Nephron progenitor cell (in vitro differentiated cells): ENCODE measurements around the gene KLC1.
"Not testable (repeated sequence)": the region's sequence is repeated elsewhere in the genome, so short reads cannot be mapped to it uniquely, and the experiment has no call there.

Experiments used
- DNase-seq: peaks from one replicate; pipeline ENCODE4 v3.0.0; 2021
- H3K27ac Mint-ChIP-seq: 2 replicates; pipeline ENCODE4 v1.8.0; 2021; ENCODE audit warnings: mild to moderate bottlenecking, moderate library complexity, mixed read lengths
- H3K27me3 Mint-ChIP-seq: 2 replicates; pipeline ENCODE4 v1.8.0; 2021; ENCODE audit warnings: mild to moderate bottlenecking, low read depth, mixed read lengths; ENCODE audit not compliant: poor library complexity
- H3K36me3 Mint-ChIP-seq: 2 replicates; pipeline ENCODE4 v1.8.0; 2021; ENCODE audit warnings: low read depth, mixed read lengths
- H3K4me1 Mint-ChIP-seq: 2 replicates; pipeline ENCODE4 v1.8.0; 2021; ENCODE audit warnings: mixed read lengths
- H3K4me3 Mint-ChIP-seq: 2 replicates; pipeline ENCODE4 v1.8.0; 2021; ENCODE audit warnings: mild to moderate bottlenecking, moderate library complexity, mixed read lengths
- H3K9me3 Mint-ChIP-seq: 2 replicates; pipeline ENCODE4 v1.8.0; 2021; ENCODE audit warnings: mild to moderate bottlenecking, moderate library complexity, mixed read lengths
- TF ChIP-seq, protein P1 (sequence below): fragments of 200-600 bp; sonication (generic); IDR thresholded peaks from 2 replicates; pipeline ENCODE4 v1.5.0; 2021; ENCODE audit warnings: antibody characterized with exemption

KLC1 gene

DNA sequence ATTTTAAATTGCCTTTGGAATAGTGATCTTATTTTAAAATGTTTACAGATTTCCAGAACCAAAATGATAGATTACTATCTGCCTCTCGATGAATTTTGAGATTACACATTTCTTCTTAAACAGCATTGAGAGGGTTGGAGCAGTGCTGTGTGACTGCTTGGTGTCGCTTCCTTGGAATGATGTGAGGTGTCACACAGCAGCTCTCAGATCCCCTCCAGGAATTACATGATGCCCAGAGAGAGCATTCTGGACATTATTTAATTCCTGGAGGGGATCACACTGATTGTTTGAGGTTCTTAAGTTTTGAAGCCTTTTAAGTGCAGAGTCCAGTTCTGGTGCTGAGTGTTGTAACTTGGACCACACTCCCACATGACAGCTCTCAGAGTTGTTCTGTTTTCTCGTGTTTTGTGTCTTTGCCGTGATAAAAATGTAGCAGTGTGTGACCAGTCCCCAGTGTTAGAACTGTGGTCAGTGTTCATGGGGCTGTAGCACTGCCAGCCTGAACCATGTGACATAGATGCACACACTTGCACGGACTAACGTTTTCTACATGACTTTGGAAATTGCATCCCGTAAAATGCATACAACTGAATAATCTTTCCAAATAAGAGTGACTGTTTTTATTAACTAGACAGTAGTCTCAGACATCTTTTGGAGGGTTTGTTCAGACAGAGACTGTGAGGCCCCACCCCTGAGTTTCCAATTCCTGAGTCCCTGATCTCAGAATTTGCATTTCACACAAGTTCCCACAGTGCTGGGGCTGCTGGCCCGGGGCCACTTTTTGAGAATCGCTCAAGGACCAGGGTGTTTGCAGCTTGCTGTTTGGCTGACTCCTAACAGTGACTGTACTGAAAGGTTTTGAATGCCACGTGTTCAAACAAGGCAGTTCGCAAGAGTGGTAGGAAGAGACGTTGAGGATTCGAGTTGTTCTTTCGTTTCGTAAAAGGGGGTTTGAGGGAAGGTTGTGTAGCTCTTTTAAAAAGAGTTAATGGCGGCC, 60.2 kb downstream of the KLC1 start:
- peaks cover 41% of the 10 kb centered on the region for H3K36me3 Mint-ChIP-seq
- H3K27ac Mint-ChIP-seq, result no peak overlapping the region
- H3K9me3 Mint-ChIP-seq, result no peaks in the 10 kb centered on the region
- no peaks in the 10 kb centered on the region for H3K27me3 Mint-ChIP-seq
- no peak for DNase-seq
- H3K4me1 Mint-ChIP-seq, result no peaks in the 10 kb centered on the region
- H3K4me3 Mint-ChIP-seq, result no peak overlapping the region
- TF ChIP-seq, protein P1, sequence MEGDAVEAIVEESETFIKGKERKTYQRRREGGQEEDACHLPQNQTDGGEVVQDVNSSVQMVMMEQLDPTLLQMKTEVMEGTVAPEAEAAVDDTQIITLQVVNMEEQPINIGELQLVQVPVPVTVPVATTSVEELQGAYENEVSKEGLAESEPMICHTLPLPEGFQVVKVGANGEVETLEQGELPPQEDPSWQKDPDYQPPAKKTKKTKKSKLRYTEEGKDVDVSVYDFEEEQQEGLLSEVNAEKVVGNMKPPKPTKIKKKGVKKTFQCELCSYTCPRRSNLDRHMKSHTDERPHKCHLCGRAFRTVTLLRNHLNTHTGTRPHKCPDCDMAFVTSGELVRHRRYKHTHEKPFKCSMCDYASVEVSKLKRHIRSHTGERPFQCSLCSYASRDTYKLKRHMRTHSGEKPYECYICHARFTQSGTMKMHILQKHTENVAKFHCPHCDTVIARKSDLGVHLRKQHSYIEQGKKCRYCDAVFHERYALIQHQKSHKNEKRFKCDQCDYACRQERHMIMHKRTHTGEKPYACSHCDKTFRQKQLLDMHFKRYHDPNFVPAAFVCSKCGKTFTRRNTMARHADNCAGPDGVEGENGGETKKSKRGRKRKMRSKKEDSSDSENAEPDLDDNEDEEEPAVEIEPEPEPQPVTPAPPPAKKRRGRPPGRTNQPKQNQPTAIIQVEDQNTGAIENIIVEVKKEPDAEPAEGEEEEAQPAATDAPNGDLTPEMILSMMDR, result no peak

DNA sequence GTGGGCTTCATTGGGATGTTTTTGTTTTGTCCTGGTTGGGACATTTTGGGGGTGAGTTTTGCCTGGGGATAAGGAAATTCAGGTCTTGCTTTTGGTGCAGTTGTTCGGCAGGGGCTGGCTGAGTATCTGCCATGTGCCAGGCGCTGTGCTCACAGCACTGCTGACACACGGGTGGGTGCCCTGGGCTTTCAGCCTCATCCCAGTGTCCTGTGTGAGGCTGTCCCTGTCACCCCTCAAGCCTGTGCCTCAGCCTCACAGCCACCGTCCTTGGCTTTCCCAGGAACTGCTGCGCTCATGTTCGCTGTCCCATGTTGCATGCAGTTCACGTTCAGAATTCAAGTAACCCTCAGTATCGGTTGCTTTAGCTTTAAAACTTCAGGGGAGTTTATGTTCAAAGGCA, 61.3 kb downstream of the KLC1 start:
- no peak for DNase-seq
- Mint-ChIP-seq H3K27me3 (no peaks in the 10 kb centered on the region), H3K4me1 (peaks cover 7% of the 10 kb centered on the region), H3K36me3 (peaks cover 40% of the 10 kb centered on the region), H3K4me3 (no peak overlapping the region), H3K27ac (peak overlapping the region; percentile 30), H3K9me3 (no peaks in the 10 kb centered on the region)
- TF ChIP-seq, protein P1, result no peak

DNA sequence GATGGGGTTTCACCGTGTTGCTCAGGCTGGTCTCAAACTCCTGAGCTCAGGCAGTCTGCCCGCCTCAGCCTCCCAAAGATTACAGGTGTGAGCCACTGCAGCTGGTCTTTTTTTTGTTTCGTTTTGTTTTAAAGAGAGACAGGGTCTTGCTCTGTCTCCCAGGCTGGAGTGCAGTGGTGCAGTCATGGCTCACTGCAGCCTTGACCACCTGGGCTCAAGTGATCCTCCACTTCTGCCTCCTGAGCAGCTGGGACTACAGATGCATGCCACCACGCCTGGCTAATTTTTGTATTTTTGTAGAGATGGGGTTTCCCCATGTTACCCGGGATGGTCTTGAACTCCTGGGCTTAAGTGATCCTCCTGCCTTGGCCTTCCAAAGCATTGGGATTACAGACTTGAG, 62.6 kb downstream of the KLC1 start:
- peaks cover 29% of the 10 kb centered on the region for H3K36me3 Mint-ChIP-seq
- not testable (repeated sequence) for H3K27me3 Mint-ChIP-seq, H3K4me3 Mint-ChIP-seq, DNase-seq, H3K9me3 Mint-ChIP-seq
- H3K27ac Mint-ChIP-seq, result peak overlapping the region; percentile 66
- H3K4me1 Mint-ChIP-seq, result peaks cover 20% of the 10 kb centered on the region

DNA sequence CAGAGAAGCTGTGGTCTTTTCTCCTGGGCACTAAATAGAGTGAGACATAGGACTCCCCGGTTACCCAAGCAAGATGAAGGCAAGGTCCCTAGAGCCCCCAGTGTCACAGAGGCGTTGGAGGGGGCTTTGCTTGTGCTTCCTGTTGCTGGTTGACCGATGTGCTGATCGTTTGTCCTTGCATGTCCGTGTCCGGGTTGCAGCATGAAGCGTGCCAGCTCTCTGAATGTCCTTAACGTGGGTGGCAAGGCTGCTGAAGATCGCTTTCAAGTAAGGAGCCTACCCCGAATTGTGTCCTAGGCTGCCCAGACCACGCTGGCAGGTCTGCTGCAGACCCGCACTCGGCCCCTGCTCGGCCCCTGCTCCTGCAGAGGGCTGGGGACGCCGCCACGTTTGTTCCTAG, 63.1 kb downstream of the KLC1 start:
- Mint-ChIP-seq H3K27me3 (no peaks in the 10 kb centered on the region), H3K4me1 (peaks cover 25% of the 10 kb centered on the region), H3K27ac (no peak overlapping the region)

DNA sequence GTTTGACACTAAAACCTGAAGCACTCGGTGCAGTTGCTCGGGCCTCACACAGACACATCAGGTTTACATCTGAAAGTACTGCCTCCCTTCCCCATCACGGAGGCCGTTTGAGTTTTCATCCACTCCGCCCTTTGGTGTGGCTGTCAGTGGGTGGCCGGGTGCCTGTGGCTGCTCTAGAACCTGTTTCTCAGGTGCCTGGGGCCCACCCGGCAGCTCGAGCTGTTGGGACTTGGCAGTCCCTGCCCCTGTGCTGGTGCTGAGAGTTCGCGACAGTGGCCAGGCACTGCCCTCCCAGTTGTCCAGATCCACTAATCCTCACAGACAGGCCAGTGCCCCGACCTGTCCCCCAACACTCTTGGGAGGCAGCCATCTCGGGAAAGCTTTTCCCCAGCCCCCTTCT, 63.9 kb downstream of the KLC1 start:
- no peak for DNase-seq
- no peak overlapping the region for H3K4me3 Mint-ChIP-seq
- H3K27ac Mint-ChIP-seq, result no peak overlapping the region
- peaks cover 29% of the 10 kb centered on the region for H3K4me1 Mint-ChIP-seq
- H3K9me3 Mint-ChIP-seq, result no peaks in the 10 kb centered on the region
- H3K27me3 Mint-ChIP-seq, result no peaks in the 10 kb centered on the region
- TF ChIP-seq, protein P1, result no peak
- H3K36me3 Mint-ChIP-seq, result peaks cover 21% of the 10 kb centered on the region

More for the DNA sequence above, 63.1 kb downstream of the KLC1 start:
- TF ChIP-seq, protein P1, result no peak
- no peak for DNase-seq
- Mint-ChIP-seq H3K36me3 (peaks cover 24% of the 10 kb centered on the region), H3K4me3 (no peak overlapping the region), H3K9me3 (no peaks in the 10 kb centered on the region)

DNA sequence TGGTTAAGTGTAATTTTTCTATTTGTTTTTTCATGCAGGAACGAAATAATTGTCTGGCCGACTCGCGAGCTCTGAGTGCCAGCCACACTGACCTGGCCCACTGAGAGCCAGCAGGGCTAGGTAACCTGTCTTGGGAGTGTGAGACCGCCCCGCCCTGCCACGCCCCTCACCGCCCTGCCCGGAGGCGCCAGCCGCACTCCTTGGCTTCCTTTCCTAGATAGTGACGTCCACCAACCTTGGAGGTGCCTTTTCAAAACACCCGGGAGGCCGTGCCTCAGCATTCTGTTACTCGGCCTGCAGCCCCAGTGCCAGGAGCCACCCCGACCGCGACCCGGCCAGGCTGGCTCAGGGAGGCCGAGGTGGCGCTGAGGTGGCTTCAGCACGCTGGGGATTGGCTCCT, 64.5 kb downstream of the KLC1 start:
- Mint-ChIP-seq H3K4me3 (no peak overlapping the region), H3K9me3 (no peaks in the 10 kb centered on the region), H3K36me3 (peaks cover 15% of the 10 kb centered on the region), H3K4me1 (peaks cover 29% of the 10 kb centered on the region), H3K27ac (no peak overlapping the region), H3K27me3 (no peaks in the 10 kb centered on the region)
- DNase-seq, result no peak
- TF ChIP-seq, protein P1, result no peak
